ENCODE data around the gene OR5K1.

Gene OR5K1

DNA sequence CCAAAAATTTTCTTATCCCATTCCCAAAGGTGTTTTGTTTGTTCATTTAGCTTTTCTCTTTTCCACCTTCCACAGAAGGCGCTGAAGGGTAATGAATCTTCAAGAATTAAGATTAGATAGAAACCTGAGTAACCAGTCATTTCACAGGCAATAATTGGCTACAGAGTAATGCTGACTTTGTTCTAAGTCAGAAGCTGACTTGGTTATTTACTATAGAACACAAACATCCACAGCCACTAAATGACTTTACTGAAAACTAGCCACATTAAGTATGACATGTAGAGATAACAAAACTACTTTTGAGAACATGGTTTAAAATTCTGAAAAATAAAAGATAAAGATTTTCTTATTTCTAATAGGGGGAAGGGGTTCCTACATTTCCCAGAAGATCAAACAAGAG, 51.9 kb downstream of the OR5K1 start:
- DNase-seq (ENCODE audit: low spot score), result no peak

- DNase-seq (ENCODE audit: low spot score), result no peak
Measured at GRCh38 chr3:98518816-98519215, 55.8 kb downstream of the OR5K1 start.

DNA sequence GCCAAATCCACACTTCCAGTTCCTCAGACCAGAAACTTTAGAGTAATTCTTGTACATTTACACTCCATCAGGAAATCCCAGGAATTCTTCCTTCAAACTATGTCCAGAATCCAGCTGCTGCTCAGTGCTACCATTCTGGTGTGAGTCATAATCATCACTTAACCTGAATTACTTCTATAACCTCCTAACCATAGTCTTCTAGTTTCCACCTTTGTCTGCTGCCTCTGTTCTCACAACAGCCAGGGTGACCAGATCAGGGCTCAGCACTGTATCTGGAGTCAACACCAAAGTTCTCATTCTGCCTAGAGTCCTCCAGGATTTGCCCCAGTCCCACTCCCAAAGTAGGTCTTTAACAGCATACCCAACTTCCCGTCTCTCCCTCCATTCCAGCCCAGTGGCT, 56.4 kb downstream of the OR5K1 start:
- no peak for DNase-seq (ENCODE audit: low spot score)

- DNase-seq (ENCODE audit: low spot score), result peak; percentile 47
Measured at GRCh38 chr3:98521897-98522543, 59.0 kb downstream of the OR5K1 start.
